ENCODE results near the gene DEXI. TPM values are rescaled to one million over a fixed set of nuclear protein-coding genes. Genes with fewer than 3 reads are reported as not detected.
"Not testable (repeated sequence)": the region's sequence is repeated elsewhere in the genome, so short reads cannot be mapped to it uniquely, and the experiment has no call there.

The DEXI gene
- total RNA-seq, 1 donor from 2014 or later, result 40.8 TPM

DNA sequence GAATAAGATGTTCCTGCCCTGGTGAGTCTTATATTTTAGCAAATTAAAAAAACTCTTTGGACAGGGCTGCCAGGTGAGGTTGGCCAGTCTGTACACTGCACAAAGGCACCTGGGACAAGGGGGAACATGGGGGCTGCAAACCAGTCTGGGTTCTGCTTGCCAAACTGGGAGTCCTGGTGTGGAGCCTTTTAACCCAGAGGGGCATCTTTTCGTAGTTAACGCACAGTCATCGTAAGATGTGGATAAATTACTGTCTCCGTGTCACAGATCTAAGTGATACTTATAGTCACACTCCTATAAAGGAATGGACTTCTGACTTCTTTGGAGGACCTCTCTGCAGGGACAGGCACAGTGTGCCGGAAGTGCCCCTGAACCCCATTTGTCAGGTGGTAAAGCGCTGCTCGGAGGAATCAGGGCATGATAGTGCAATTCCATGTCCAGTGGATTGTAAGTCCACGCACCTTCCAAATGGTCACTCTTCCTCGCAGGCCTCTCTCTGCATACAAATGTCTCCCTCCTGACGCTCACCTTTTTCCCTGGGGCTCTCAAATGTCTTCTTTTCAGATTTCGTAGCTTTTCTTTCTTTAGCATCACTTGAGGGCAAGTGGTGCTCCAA lies 14.7 kb downstream of the DEXI start:
- Mint-ChIP-seq H3K27me3 (ENCODE audit: insufficient read depth) (no peaks in the 10 kb centered on the region), H3K9me3 (no peaks in the 10 kb centered on the region), H3K27ac (no peak overlapping the region), H3K4me3 (no peak overlapping the region), H3K36me3 (ENCODE audit: low read depth) (peaks cover 32% of the 10 kb centered on the region), H3K4me1 (ENCODE audit: low read depth) (peaks cover 7% of the 10 kb centered on the region)
- intact Hi-C loops (cut with micrococcal nuclease), result no loop called here
- DNase-seq (ENCODE audit: low spot score), result no peak

DNA sequence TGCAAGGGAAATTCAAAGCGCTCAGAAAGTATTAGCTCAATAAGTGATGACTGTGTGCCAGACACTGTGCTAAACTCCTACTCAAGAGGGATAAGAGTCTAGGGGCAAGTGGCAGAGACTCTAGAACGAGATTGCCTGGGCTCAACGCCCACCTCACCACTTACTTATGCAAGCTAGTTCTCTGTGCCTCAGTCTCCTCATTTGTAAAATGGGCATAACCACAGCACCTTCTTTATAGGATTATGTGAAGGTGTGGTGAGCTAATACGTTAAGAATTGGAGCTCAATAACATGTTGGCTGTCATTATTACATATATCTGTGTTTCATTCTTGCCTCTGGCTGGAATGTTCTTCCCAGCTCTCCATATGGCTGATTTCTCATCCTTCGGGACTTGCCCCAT lies 15.4 kb downstream of the DEXI start:
- no peak for DNase-seq (ENCODE audit: low spot score)
- Mint-ChIP-seq H3K27me3 (ENCODE audit: insufficient read depth) (no peaks in the 10 kb centered on the region), H3K36me3 (ENCODE audit: low read depth) (peaks cover 32% of the 10 kb centered on the region), H3K27ac (no peak overlapping the region), H3K9me3 (no peaks in the 10 kb centered on the region), H3K4me3 (no peak overlapping the region), H3K4me1 (ENCODE audit: low read depth) (peaks cover 7% of the 10 kb centered on the region)
- intact Hi-C loops (cut with micrococcal nuclease), result no loop called here

DNA sequence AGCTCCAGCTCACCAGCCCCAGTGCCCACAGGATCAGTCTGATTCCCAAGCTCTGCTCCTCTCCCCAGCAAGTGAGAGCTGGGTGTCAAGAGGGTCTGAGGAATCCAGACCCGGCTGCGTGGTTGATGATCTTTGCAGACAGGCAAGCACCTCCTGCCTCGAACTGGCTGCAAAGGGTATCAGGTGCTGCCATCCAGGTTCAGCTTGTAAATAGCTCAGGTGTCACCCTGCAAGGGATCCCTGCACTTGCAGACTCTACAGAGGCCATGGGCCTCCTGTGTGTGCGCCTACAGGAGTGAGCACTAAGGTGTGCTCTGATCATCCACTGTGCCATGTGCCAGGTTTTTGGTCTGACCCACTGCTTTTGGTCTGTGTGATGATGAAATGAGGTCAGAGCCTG lies 16.2 kb downstream of the DEXI start:
- Mint-ChIP-seq H3K4me3 (no peak overlapping the region), H3K9me3 (no peaks in the 10 kb centered on the region), H3K27ac (no peak overlapping the region), H3K27me3 (ENCODE audit: insufficient read depth) (no peaks in the 10 kb centered on the region), H3K4me1 (ENCODE audit: low read depth) (peaks cover 7% of the 10 kb centered on the region), H3K36me3 (ENCODE audit: low read depth) (peaks cover 30% of the 10 kb centered on the region)
- no peak for DNase-seq (ENCODE audit: low spot score)
- intact Hi-C loops (cut with micrococcal nuclease), result no loop called here

DNA sequence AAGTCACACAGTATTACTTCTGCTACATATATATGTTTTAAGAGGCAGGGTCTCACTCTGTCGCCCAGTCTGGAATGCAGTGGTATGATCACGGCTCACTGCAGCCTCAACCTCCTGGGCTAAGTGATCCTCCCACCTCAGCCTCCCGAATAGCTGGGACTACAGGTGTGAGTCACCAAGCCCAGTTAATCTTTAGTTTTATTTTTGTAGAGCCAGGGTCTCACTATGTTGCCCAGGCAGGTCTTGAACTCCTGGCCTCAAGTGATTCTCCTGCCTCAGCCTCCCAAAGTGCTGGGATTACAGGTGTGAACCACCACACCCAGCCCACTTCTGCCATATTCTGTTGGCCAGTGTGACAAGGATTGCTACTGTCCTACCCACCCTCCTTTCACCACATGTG lies 17.0 kb downstream of the DEXI start:
- intact Hi-C loops (cut with micrococcal nuclease); DNase-seq (ENCODE audit: low spot score); H3K4me1 Mint-ChIP-seq (ENCODE audit: low read depth); H3K4me3 Mint-ChIP-seq; H3K27ac Mint-ChIP-seq; H3K27me3 Mint-ChIP-seq (ENCODE audit: insufficient read depth); H3K9me3 Mint-ChIP-seq: not testable (repeated sequence)
- peaks cover 29% of the 10 kb centered on the region for H3K36me3 Mint-ChIP-seq (ENCODE audit: low read depth)

DNA sequence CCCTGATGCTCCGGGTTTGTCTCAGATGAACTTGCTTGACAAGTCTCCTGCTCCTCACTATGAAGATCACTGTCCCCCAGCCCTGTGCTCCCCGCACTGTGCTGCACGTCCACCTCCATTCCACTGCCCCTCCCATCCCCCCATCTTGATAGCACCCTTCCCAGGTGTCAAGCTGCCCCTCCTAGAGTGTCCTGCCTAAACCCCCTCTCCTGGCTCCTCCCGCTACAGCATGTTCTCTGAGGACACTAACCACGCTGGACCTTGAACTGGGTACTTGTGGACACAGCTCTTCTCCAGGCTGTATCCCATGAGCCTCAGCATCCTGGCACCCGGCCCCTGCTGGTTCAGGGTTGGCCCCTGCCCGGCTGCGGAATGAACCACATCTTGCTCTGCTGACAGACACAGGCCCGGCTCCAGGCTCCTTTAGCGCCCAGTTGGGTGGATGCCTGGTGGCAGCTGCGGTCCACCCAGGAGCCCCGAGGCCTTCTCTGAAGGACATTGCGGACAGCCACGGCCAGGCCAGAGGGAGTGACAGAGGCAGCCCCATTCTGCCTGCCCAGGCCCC lies 18.5 kb downstream of the DEXI start:
- H3K36me3 Mint-ChIP-seq (ENCODE audit: low read depth), result peaks cover 27% of the 10 kb centered on the region

DNA sequence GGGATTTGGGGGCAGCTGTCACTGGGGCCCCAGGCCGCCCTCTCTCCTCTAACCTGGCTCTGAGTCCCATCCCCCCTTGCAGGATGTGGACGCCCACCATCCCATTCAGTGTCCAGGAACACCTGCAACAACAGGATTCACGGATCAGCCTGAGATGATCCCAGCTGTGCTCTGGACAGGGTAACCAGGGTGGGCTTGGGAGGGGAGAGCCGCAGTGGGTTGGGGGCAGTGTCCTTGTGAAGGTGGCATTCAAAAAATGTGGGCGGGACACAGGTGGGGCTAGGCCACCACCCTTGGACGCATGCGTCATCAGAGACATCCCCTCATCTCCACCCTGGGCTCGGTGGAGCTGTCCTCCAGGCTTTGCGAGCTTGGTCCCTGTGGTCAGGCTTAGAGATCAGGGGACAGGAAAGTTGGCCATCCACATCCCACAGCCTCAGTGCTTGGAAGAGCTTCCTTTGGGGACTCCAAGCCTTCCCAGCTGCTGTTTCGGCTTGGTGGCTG lies 19.1 kb downstream of the DEXI start:
- Mint-ChIP-seq H3K36me3 (ENCODE audit: low read depth) (peaks cover 27% of the 10 kb centered on the region), H3K27me3 (ENCODE audit: insufficient read depth) (no peaks in the 10 kb centered on the region), H3K9me3 (no peaks in the 10 kb centered on the region), H3K27ac (no peak overlapping the region), H3K4me1 (ENCODE audit: low read depth) (peaks cover 9% of the 10 kb centered on the region), H3K4me3 (no peak overlapping the region)
- DNase-seq (ENCODE audit: low spot score), result no peak
- intact Hi-C loops (cut with micrococcal nuclease), result no loop called here

More for the DNA sequence above, 18.5 kb downstream of the DEXI start:
- H3K27me3 Mint-ChIP-seq (ENCODE audit: insufficient read depth), result no peaks in the 10 kb centered on the region
- H3K9me3 Mint-ChIP-seq, result no peaks in the 10 kb centered on the region
- H3K4me1 Mint-ChIP-seq (ENCODE audit: low read depth), result peaks cover 3% of the 10 kb centered on the region
- no peak overlapping the region for H3K4me3 Mint-ChIP-seq
- intact Hi-C loops (cut with micrococcal nuclease), result no loop called here
- no peak for DNase-seq (ENCODE audit: low spot score)
- no peak overlapping the region for H3K27ac Mint-ChIP-seq

DNA sequence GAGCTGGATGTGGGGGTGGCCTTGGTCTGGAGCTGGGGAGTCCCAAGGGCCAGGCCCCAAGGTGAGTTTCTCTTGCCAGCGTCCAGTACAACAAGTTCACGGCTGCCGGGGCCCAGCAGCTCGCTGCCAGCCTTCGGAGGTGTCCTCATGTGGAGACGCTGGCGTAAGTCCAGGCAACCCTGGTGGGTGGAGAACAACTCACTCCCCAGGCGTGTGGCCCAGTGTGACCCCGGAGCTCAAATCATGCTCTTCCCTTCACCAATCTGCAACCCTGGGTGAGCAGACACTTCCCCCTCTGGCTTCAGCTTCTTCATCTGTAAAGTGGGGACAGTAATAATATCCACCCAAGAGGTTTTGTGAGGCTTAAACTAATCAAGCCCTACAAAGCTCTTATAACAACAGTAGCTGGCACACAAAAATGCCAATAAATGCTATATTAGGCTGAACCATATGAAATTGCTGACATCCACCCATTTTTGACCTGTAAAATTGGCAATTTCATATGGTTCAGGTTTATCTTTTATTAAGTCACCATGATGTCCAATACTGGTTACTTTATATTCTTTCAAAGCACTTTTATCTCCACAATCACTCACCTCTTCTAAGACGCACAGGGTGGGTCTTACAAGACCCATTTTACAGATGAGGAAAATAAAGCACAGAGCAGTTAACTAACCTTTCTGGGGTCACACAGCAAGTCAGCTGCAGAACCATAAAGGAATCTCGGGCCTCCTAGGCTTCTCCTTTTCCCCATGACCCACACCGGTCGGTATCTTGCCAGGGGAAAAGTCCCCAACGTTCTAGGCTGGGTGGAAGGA lies 19.7 kb downstream of the DEXI start:
- peaks cover 14% of the 10 kb centered on the region for H3K4me1 Mint-ChIP-seq (ENCODE audit: low read depth)
- H3K27ac Mint-ChIP-seq, result no peak overlapping the region
- H3K27me3 Mint-ChIP-seq (ENCODE audit: insufficient read depth), result no peaks in the 10 kb centered on the region
- peaks cover 25% of the 10 kb centered on the region for H3K36me3 Mint-ChIP-seq (ENCODE audit: low read depth)
- H3K9me3 Mint-ChIP-seq, result no peaks in the 10 kb centered on the region
- intact Hi-C loops (cut with micrococcal nuclease), result no loop called here
- no peak for DNase-seq (ENCODE audit: low spot score)
- no peak overlapping the region for H3K4me3 Mint-ChIP-seq

DNA sequence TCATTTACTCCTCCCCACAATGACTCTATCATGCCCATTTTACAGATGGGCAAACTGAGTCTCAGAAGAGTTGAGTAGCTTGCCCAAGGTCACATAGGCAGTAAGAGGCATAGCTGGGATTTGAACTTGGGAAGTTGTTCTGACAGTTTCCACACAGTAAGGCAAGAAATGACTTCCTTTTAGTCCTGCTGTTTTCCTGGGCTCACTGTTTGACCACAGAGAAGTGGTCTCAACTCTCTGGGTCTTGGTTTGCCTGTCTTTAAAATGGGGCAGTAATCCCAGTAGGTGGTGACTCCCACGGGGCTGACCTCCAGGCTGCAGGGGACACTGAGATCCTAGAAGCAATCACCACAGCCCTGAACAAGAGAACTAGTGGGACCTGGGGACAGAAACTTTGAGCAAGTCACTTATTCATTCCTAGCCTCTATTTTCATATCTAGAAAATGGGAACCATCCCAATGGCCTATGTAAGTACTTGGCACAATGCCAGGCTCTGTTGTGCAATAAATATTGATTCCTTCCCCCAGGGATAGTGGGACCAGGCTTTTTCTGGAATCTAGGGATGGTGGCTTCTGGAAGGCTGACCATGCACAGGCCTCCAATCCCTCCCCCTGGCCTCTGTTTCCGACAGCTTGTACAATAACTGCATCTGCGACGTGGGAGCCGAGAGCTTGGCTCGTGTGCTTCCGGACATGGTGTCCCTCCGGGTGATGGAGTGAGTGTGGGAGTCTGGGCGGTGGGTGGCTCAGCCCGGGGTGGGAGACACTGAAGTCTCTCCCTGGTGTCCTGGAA lies 20.5 kb downstream of the DEXI start:
- no peak for DNase-seq (ENCODE audit: low spot score)
- Mint-ChIP-seq H3K27me3 (ENCODE audit: insufficient read depth) (no peaks in the 10 kb centered on the region), H3K27ac (no peak overlapping the region), H3K4me3 (no peak overlapping the region), H3K9me3 (no peaks in the 10 kb centered on the region), H3K4me1 (ENCODE audit: low read depth) (peaks cover 16% of the 10 kb centered on the region), H3K36me3 (ENCODE audit: low read depth) (peaks cover 22% of the 10 kb centered on the region)
- intact Hi-C loops (cut with micrococcal nuclease), result no loop called here

DNA sequence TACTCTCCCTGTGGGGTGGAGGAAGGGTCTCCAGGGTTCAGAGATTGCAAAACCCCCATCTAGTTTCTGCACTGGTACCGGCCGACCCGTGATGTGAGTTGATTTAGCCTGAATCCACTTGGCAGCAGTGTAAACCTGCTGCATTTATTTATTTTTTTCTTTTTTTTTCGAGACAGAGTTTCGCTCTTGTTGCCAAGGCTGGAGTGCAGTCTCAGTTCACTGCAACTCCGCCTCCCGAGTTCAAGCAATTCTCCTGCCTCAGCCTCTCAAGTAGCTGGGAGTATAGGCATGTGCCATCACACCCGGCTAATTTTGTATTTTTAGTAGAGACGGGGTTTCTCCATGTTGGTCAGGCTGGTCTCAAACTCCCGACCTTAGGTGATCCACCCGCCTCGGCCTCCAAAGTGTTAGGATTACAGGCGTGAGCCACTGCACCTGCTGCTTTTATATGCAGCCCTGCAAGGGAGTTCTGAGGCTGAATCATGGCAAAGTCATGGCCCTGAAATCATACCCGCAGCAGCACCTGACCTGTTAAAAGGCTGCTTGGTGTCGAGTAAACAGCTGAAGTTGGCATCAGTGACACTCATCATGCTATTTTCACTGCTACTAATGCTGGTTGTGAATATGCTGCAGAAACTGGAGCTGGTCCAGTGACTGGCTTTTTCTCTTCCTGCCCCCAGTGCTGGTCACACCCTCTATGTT lies 21.4 kb downstream of the DEXI start:
- Mint-ChIP-seq H3K9me3 (no peaks in the 10 kb centered on the region), H3K27me3 (ENCODE audit: insufficient read depth) (no peaks in the 10 kb centered on the region), H3K4me3 (no peak overlapping the region), H3K36me3 (ENCODE audit: low read depth) (peaks cover 23% of the 10 kb centered on the region), H3K4me1 (ENCODE audit: low read depth) (peaks cover 23% of the 10 kb centered on the region), H3K27ac (no peak overlapping the region)
- intact Hi-C loops (cut with micrococcal nuclease), result no loop called here
- DNase-seq (ENCODE audit: low spot score), result no peak

DNA sequence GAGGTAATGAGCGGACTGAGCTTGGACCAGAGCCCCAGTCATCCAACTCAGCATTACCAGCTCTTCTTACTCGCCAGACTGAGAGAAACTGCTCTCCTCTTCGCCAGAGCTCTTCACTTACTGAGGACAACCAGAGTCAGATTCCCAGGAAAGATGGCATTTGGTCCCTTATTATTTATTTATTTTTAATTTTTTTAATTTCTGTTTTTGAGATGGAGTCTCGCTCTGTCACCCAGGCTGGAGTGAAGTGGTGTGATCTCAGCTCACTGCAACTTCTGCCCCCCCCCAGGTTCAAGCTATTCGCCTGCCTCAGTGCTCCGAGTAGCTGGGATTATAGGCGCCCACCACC lies 23.3 kb downstream of the DEXI start:
- H3K4me1 Mint-ChIP-seq (ENCODE audit: low read depth), result peaks cover 30% of the 10 kb centered on the region
- no peak for DNase-seq (ENCODE audit: low spot score)
- H3K27ac Mint-ChIP-seq, result no peak overlapping the region
- peaks cover 17% of the 10 kb centered on the region for H3K36me3 Mint-ChIP-seq (ENCODE audit: low read depth)
- H3K9me3 Mint-ChIP-seq, result no peaks in the 10 kb centered on the region
- intact Hi-C loops (cut with micrococcal nuclease), result loop anchor here (1.0 to 10.0 kb wide), 4 partner anchors 250 to 662 kb away; no protein-coding TSS in a partner anchor
- H3K4me3 Mint-ChIP-seq, result no peak overlapping the region
- H3K27me3 Mint-ChIP-seq (ENCODE audit: insufficient read depth), result no peaks in the 10 kb centered on the region

DNA sequence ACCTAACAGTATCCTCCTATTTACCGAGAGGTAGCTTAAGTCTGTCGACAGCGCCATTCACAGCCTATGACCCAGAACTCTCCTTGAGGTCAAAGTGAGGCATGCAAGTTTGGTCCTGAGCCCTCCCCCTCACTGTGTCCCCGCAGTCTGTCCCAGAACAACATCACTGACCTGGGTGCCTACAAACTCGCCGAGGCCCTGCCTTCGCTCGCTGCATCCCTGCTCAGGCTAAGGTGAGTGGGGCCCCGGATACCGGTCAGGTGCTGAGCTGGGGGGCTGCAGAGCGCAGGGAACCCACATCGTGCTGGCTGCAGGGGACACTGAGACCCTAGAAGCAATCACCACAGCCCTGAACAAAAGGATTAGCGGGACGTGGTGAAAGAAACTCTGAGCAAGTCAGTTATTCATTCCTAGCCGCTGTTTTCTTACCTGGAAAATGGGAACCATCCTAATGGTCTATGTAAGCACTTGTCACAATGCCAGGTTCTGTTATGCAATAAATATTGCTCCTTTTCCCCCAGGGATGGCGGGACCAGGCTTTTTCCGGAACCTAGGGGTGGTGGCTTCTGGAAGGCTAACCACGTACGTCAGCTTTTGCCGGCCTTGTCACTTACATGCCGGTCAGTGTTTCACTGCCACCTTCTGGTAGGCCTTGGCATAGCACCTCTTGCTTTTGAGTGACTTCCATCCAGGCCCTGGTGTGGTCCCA lies 23.8 kb downstream of the DEXI start:
- Mint-ChIP-seq H3K4me1 (ENCODE audit: low read depth) (peaks cover 30% of the 10 kb centered on the region), H3K27ac (no peak overlapping the region), H3K4me3 (no peak overlapping the region), H3K9me3 (no peaks in the 10 kb centered on the region), H3K36me3 (ENCODE audit: low read depth) (peaks cover 14% of the 10 kb centered on the region), H3K27me3 (ENCODE audit: insufficient read depth) (no peaks in the 10 kb centered on the region)
- intact Hi-C loops (cut with micrococcal nuclease), result loop anchor here (1.0 to 10.0 kb wide), 8 partner anchors 106 to 661 kb away; no protein-coding TSS in a partner anchor
- peak; percentile 71 for DNase-seq (ENCODE audit: low spot score)

DNA sequence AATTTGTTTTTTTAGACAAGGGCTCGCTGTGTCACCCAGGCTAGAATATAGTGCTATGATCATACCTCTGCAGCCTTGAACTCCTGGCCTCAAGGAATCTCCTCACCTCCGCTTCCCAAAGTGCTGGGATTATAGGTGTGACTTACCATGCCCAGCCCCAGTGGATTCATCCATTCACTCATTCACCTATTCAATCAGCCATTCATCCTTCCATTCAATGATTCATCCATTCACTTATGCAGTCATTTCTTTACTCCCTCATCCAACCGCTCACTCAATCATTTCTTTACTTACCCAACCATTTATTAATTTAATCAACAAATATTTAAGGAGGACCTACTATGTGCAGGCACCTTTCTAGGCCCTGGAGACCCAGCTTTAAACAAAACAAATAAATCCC lies 25.7 kb downstream of the DEXI start:
- no peaks in the 10 kb centered on the region for H3K9me3 Mint-ChIP-seq
- intact Hi-C loops (cut with micrococcal nuclease), result loop anchor here (2.0 to 10.0 kb wide), 3 partner anchors 46 to 659 kb away; no protein-coding TSS in a partner anchor
- peaks cover 30% of the 10 kb centered on the region for H3K4me1 Mint-ChIP-seq (ENCODE audit: low read depth)
- H3K27me3 Mint-ChIP-seq (ENCODE audit: insufficient read depth), result no peaks in the 10 kb centered on the region
- peaks cover 16% of the 10 kb centered on the region for H3K36me3 Mint-ChIP-seq (ENCODE audit: low read depth)
- DNase-seq (ENCODE audit: low spot score), result no peak
- no peak overlapping the region for H3K4me3 Mint-ChIP-seq
- H3K27ac Mint-ChIP-seq, result peak overlapping the region; percentile 26
